ENCODE results near the gene PCDHA4. TPM values are rescaled to one million over a fixed set of nuclear protein-coding genes. Genes with fewer than 3 reads are reported as not detected.

The PCDHA4 gene
- total and polyA plus RNA-seq, 9 of the 15 experiments (the other 6 are each of a cell fraction or from before 2014, with no cell fraction given), result not detected

DNA sequence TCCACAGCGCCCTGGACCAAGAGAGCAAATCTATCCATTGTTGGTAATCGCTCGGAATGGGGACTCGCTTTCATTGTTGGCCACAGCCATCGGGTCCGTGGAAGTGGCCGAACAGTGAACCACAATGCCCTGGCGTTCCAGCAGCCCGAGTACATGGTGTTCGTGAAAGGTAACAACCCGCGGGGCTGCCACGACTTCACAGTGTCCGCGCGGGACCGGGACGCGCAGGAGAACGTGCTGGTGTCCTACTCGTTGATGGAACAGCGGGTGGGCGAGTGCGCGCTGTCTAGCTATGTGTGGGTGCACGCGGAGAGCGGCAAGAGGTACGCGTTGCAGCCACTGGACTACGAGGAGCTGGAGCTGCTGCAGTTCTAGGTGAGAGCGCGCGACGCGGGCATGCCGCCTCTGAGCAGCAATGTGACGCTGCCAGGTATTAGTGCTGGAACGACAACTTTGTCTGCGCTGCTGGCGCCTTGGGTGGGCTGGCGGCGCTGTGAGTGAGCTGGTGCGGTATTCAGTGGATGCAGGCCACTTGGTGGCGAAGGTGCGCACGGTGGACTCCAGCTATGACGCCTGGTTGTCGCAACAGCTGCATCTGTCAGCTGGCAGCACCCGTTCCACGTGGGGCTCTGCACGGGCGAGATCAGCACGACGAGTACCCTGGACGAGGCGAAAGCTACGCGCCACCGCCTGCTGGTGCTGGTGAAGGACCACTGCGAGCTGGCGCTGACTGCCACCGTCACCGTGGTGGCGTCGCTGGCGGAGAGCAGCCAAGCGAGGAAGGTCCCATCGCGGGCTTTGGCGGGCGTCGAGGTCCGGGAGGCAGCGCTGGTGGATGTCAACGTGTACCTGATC, 55.8 kb downstream of the PCDHA4 start:
- 3% methylated on average over 74 of the region's 76 CpGs for WGBS (ENCODE audit: insufficient coverage, low coverage, missing lambda C conversion rate)
- no peak for ATAC-seq
- H3K4me3 ChIP-seq, result no peak overlapping the region
- ChIA-PET CTCF (ENCODE audit: low intra/inter-chr PET ratio) (no interaction called here), POLR2A (no interaction called here)
- H3K9me1 ChIP-seq (ENCODE audit: control insufficient read depth, insufficient read depth, low read length), result no peaks in the 10 kb centered on the region
- no peaks in the 10 kb centered on the region for H3K79me2 ChIP-seq (ENCODE audit: control insufficient read depth, insufficient read depth, low read length)
- no peak for DNase-seq (ENCODE audit: extremely low read depth in 1 of 4, low spot score in 3 of 4)
- in situ Hi-C loops (cut with MboI) (no loop called here), intact Hi-C loops (cut with micrococcal nuclease) (no loop called here)
- peaks cover 0 to 4% of the 10 kb centered on the region in 2 experiments; a peak in 2 of 5 replicates for H3K27me3 ChIP-seq (ENCODE audit: control insufficient read depth in 2 of 2, insufficient read depth in 2 of 2, low read length in 2 of 2)
- H2AFZ ChIP-seq (ENCODE audit: low read depth, low read length), result no peak overlapping the region
- H3K36me3 ChIP-seq (ENCODE audit: control insufficient read depth, insufficient read depth, low read length), result no peaks in the 10 kb centered on the region
- FAIRE-seq, result no peak
- BruUV-seq (replicated peaks), result no TSS peak
- peaks cover 0 to 7% of the 10 kb centered on the region in 2 experiments; a peak in 1 of 5 replicates for H3K4me1 ChIP-seq (replicated peaks in 1 of 2; ENCODE audit: control insufficient read depth in 2 of 2, insufficient read depth in 2 of 2, low read length in 2 of 2)
- no peaks in the 10 kb centered on the region for H3K9me3 ChIP-seq (replicated peaks; ENCODE audit: control insufficient read depth, insufficient read depth, low read depth, low read length)
- H3K4me2 ChIP-seq (ENCODE audit: insufficient read depth, low read length), result no peak overlapping the region
- H3K9ac ChIP-seq (ENCODE audit: insufficient read depth in 1 of 2, low read depth in 2 of 2, low read length in 2 of 2), result no peak overlapping the region
- no peaks in the 10 kb centered on the region for H4K20me1 ChIP-seq (replicated peaks; ENCODE audit: control insufficient read depth, insufficient read depth, low read length)
- no peak overlapping the region for H3K27ac ChIP-seq (ENCODE audit: extremely low read depth, low read depth, low read length)
- TF ChIP-seq STAG1 (CRISPR knock-in tag; IDR thresholded peaks at IDR 0.05; ENCODE audit: borderline replicate concordance) (no peak), NFXL1 (CRISPR knock-in tag; IDR thresholded peaks at IDR 0.05) (no peak), FOXJ2 (tag; IDR thresholded peaks at IDR 0.05) (no peak)
- TF ChIP-seq, protein P1, sequence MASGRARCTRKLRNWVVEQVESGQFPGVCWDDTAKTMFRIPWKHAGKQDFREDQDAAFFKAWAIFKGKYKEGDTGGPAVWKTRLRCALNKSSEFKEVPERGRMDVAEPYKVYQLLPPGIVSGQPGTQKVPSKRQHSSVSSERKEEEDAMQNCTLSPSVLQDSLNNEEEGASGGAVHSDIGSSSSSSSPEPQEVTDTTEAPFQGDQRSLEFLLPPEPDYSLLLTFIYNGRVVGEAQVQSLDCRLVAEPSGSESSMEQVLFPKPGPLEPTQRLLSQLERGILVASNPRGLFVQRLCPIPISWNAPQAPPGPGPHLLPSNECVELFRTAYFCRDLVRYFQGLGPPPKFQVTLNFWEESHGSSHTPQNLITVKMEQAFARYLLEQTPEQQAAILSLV (tag; IDR thresholded peaks at IDR 0.05), result no peak

Other genes with a start within 250 kb of the PCDHA4 start
Only the 7 nearest of the 27 such genes appear.
- not detected in 2 replicates for gene PCDHA1, start 20.9 kb upstream of the PCDHA4 start, total RNA-seq (2014; rRNA removed)
- not detected in 2 replicates for gene PCDHA1, start 20.9 kb upstream of the PCDHA4 start, total RNA-seq (2014; rRNA removed; fragmentation: Illumina TruSeq; extraction: Trizol)
- not detected in 2 replicates for gene PCDHA1, start 20.9 kb upstream of the PCDHA4 start, total RNA-seq (2015; rRNA removed; fragmentation: Illumina TruSeq; extraction: Trizol)
- gene PCDHA1, start 20.9 kb upstream of the PCDHA4 start, total RNA-seq (2021), result not detected in 2 replicates
- gene PCDHA1, start 20.9 kb upstream of the PCDHA4 start, polyA plus RNA-seq (2011; rRNA removed), result not detected in 2 replicates
- not detected in 2 replicates for gene PCDHA1, start 20.9 kb upstream of the PCDHA4 start, polyA plus RNA-seq (2014; fragmentation: Illumina TruSeq; extraction: Trizol)
- gene PCDHA1, start 20.9 kb upstream of the PCDHA4 start, polyA plus RNA-seq (2014; fragmentation: Nextera tagmentation; extraction: Ambion mirVana), result not detected
- not detected in 2 replicates for gene PCDHA1, start 20.9 kb upstream of the PCDHA4 start, polyA plus RNA-seq (2014; rRNA removed)
- gene PCDHA2, start 12.2 kb upstream of the PCDHA4 start, total RNA-seq (2014; rRNA removed), result not detected in 2 replicates
- not detected in 2 replicates for gene PCDHA2, start 12.2 kb upstream of the PCDHA4 start, total RNA-seq (2014; rRNA removed; fragmentation: Illumina TruSeq; extraction: Trizol)
- not detected in 2 replicates for gene PCDHA2, start 12.2 kb upstream of the PCDHA4 start, total RNA-seq (2015; rRNA removed; fragmentation: Illumina TruSeq; extraction: Trizol)
- not detected in 2 replicates for gene PCDHA2, start 12.2 kb upstream of the PCDHA4 start, total RNA-seq (2021)
- gene PCDHA2, start 12.2 kb upstream of the PCDHA4 start, polyA plus RNA-seq (2011; rRNA removed), result not detected in 2 replicates
- not detected in 2 replicates for gene PCDHA2, start 12.2 kb upstream of the PCDHA4 start, polyA plus RNA-seq (2014; fragmentation: Illumina TruSeq; extraction: Trizol)
- not detected for gene PCDHA2, start 12.2 kb upstream of the PCDHA4 start, polyA plus RNA-seq (2014; fragmentation: Nextera tagmentation; extraction: Ambion mirVana)
- gene PCDHA2, start 12.2 kb upstream of the PCDHA4 start, polyA plus RNA-seq (2014; rRNA removed), result not detected in 2 replicates
- not detected in 2 replicates for gene PCDHA3, start 6.0 kb upstream of the PCDHA4 start, total RNA-seq (2014; rRNA removed)
- not detected in 2 replicates for gene PCDHA3, start 6.0 kb upstream of the PCDHA4 start, total RNA-seq (2014; rRNA removed; fragmentation: Illumina TruSeq; extraction: Trizol)
- gene PCDHA3, start 6.0 kb upstream of the PCDHA4 start, total RNA-seq (2015; rRNA removed; fragmentation: Illumina TruSeq; extraction: Trizol), result not detected in 2 replicates
- gene PCDHA3, start 6.0 kb upstream of the PCDHA4 start, total RNA-seq (2021), result not detected in 2 replicates
- gene PCDHA3, start 6.0 kb upstream of the PCDHA4 start, polyA plus RNA-seq (2011; rRNA removed), result not detected in 2 replicates
- not detected in 2 replicates for gene PCDHA3, start 6.0 kb upstream of the PCDHA4 start, polyA plus RNA-seq (2014; fragmentation: Illumina TruSeq; extraction: Trizol)
- not detected for gene PCDHA3, start 6.0 kb upstream of the PCDHA4 start, polyA plus RNA-seq (2014; fragmentation: Nextera tagmentation; extraction: Ambion mirVana)
- not detected in 2 replicates for gene PCDHA3, start 6.0 kb upstream of the PCDHA4 start, polyA plus RNA-seq (2014; rRNA removed)
- gene PCDHA5, start 14.5 kb downstream of the PCDHA4 start, total RNA-seq (2014; rRNA removed), result not detected in 2 replicates
- gene PCDHA5, start 14.5 kb downstream of the PCDHA4 start, total RNA-seq (2014; rRNA removed; fragmentation: Illumina TruSeq; extraction: Trizol), result not detected in 2 replicates
- gene PCDHA5, start 14.5 kb downstream of the PCDHA4 start, total RNA-seq (2015; rRNA removed; fragmentation: Illumina TruSeq; extraction: Trizol), result not detected in 2 replicates
- not detected in 2 replicates for gene PCDHA5, start 14.5 kb downstream of the PCDHA4 start, total RNA-seq (2021)
- not detected in 2 replicates for gene PCDHA5, start 14.5 kb downstream of the PCDHA4 start, polyA plus RNA-seq (2011; rRNA removed)
- gene PCDHA5, start 14.5 kb downstream of the PCDHA4 start, polyA plus RNA-seq (2014; fragmentation: Illumina TruSeq; extraction: Trizol), result not detected in 2 replicates
- gene PCDHA5, start 14.5 kb downstream of the PCDHA4 start, polyA plus RNA-seq (2014; fragmentation: Nextera tagmentation; extraction: Ambion mirVana), result not detected
- not detected in 2 replicates for gene PCDHA5, start 14.5 kb downstream of the PCDHA4 start, polyA plus RNA-seq (2014; rRNA removed)
- gene PCDHA6, start 20.9 kb downstream of the PCDHA4 start, total RNA-seq (2014; rRNA removed), result not detected in 2 replicates
- not detected in 2 replicates for gene PCDHA6, start 20.9 kb downstream of the PCDHA4 start, total RNA-seq (2014; rRNA removed; fragmentation: Illumina TruSeq; extraction: Trizol)
- gene PCDHA6, start 20.9 kb downstream of the PCDHA4 start, total RNA-seq (2015; rRNA removed; fragmentation: Illumina TruSeq; extraction: Trizol), result not detected in 2 replicates
- gene PCDHA6, start 20.9 kb downstream of the PCDHA4 start, total RNA-seq (2021), result not detected in 2 replicates
- not detected in 2 replicates for gene PCDHA6, start 20.9 kb downstream of the PCDHA4 start, polyA plus RNA-seq (2011; rRNA removed)
- gene PCDHA6, start 20.9 kb downstream of the PCDHA4 start, polyA plus RNA-seq (2014; fragmentation: Illumina TruSeq; extraction: Trizol), result not detected in 2 replicates
- not detected for gene PCDHA6, start 20.9 kb downstream of the PCDHA4 start, polyA plus RNA-seq (2014; fragmentation: Nextera tagmentation; extraction: Ambion mirVana)
- not detected in 2 replicates for gene PCDHA6, start 20.9 kb downstream of the PCDHA4 start, polyA plus RNA-seq (2014; rRNA removed)
- not detected in 2 replicates for gene PCDHA7, start 27.2 kb downstream of the PCDHA4 start, total RNA-seq (2014; rRNA removed)
- gene PCDHA7, start 27.2 kb downstream of the PCDHA4 start, total RNA-seq (2014; rRNA removed; fragmentation: Illumina TruSeq; extraction: Trizol), result not detected in 2 replicates
- not detected in 2 replicates for gene PCDHA7, start 27.2 kb downstream of the PCDHA4 start, total RNA-seq (2015; rRNA removed; fragmentation: Illumina TruSeq; extraction: Trizol)
- not detected in 2 replicates for gene PCDHA7, start 27.2 kb downstream of the PCDHA4 start, total RNA-seq (2021)
- not detected in 2 replicates for gene PCDHA7, start 27.2 kb downstream of the PCDHA4 start, polyA plus RNA-seq (2011; rRNA removed)
- gene PCDHA7, start 27.2 kb downstream of the PCDHA4 start, polyA plus RNA-seq (2014; fragmentation: Illumina TruSeq; extraction: Trizol), result not detected in 2 replicates
- not detected for gene PCDHA7, start 27.2 kb downstream of the PCDHA4 start, polyA plus RNA-seq (2014; fragmentation: Nextera tagmentation; extraction: Ambion mirVana)
- gene PCDHA7, start 27.2 kb downstream of the PCDHA4 start, polyA plus RNA-seq (2014; rRNA removed), result not detected in 2 replicates
- gene PCDHA8, start 34.1 kb downstream of the PCDHA4 start, total RNA-seq (2014; rRNA removed), result not detected in 2 replicates
- gene PCDHA8, start 34.1 kb downstream of the PCDHA4 start, total RNA-seq (2014; rRNA removed; fragmentation: Illumina TruSeq; extraction: Trizol), result not detected in 2 replicates
- not detected in 2 replicates for gene PCDHA8, start 34.1 kb downstream of the PCDHA4 start, total RNA-seq (2015; rRNA removed; fragmentation: Illumina TruSeq; extraction: Trizol)
- not detected in 2 replicates for gene PCDHA8, start 34.1 kb downstream of the PCDHA4 start, total RNA-seq (2021)
- gene PCDHA8, start 34.1 kb downstream of the PCDHA4 start, polyA plus RNA-seq (2011; rRNA removed), result not detected in 2 replicates
- not detected in 2 replicates for gene PCDHA8, start 34.1 kb downstream of the PCDHA4 start, polyA plus RNA-seq (2014; fragmentation: Illumina TruSeq; extraction: Trizol)
- not detected for gene PCDHA8, start 34.1 kb downstream of the PCDHA4 start, polyA plus RNA-seq (2014; fragmentation: Nextera tagmentation; extraction: Ambion mirVana)
- gene PCDHA8, start 34.1 kb downstream of the PCDHA4 start, polyA plus RNA-seq (2014; rRNA removed), result not detected in 2 replicates

Data from K562 (cell line).